GM23338 (cell line): ENCODE measurements around the gene NPM3. TPM values are rescaled to one million over a fixed set of nuclear protein-coding genes. Genes with fewer than 3 reads are reported as not detected.

Experiments
- ATAC-seq: fragments of 200-7000 bp; cut with Tn5 transposase; 3 replicates; pipeline ENCODE4 v1.9.1; 2020
- DNase-seq: peaks from one replicate; pipeline ENCODE4 v3.0.0-alpha.2; 2015; ENCODE audit warnings: low spot score
- H2AFZ ChIP-seq: fragments of 200-600 bp; sonication (generic); 2 replicates; pipeline ENCODE4 v1.8.0; 2016; ENCODE audit warnings: antibody characterized with exemption, mild to moderate bottlenecking, moderate library complexity
- H3F3A ChIP-seq: fragments of 200-600 bp; sonication (generic); replicated peaks from 2 replicates; pipeline ENCODE4 v1.8.0; 2017; ENCODE audit warnings: antibody characterized with exemption, mixed run types, low read depth
- H3K27ac ChIP-seq: fragments of 200-600 bp; sonication (generic); 2 replicates; pipeline ENCODE4 v1.6.1; 2016; ENCODE audit warnings: low read depth
- H3K27me3 ChIP-seq: fragments of 200-600 bp; sonication (generic); 2 replicates; pipeline ENCODE4 v1.8.0; 2016; ENCODE audit warnings: mild to moderate bottlenecking, mixed run types, moderate library complexity; ENCODE audit not compliant: insufficient read depth
- H3K36me3 ChIP-seq: fragments of 200-600 bp; sonication (generic); 2 replicates; pipeline ENCODE4 v1.8.0; 2016; ENCODE audit warnings: mild to moderate bottlenecking; ENCODE audit not compliant: insufficient read depth
- H3K4me1 ChIP-seq: fragments of 200-600 bp; sonication (generic); 2 replicates; pipeline ENCODE4 v1.8.0; 2016; ENCODE audit warnings: mild to moderate bottlenecking, moderate library complexity; ENCODE audit not compliant: insufficient read depth
- H3K4me2 ChIP-seq: fragments of 200-600 bp; sonication (generic); 2 replicates; pipeline ENCODE4 v1.7.1; 2017; ENCODE audit warnings: mixed run types
- H3K4me3 ChIP-seq: fragments of 200-600 bp; sonication (generic); 2 replicates; pipeline ENCODE4 v1.6.1; 2016; ENCODE audit warnings: mixed run types
- H3K79me2 ChIP-seq: fragments of 200-600 bp; sonication (generic); replicated peaks from 2 replicates; pipeline ENCODE4 v1.8.0; 2017; ENCODE audit warnings: mild to moderate bottlenecking; ENCODE audit not compliant: insufficient read depth
- H3K9me2 ChIP-seq: fragments of 200-600 bp; sonication (generic); 2 replicates; pipeline ENCODE4 v1.8.0; 2017; ENCODE audit not compliant: insufficient read depth
- H4K20me1 ChIP-seq: fragments of 200-600 bp; sonication (generic); replicated peaks from 2 replicates; pipeline ENCODE4 v1.8.0; 2017; ENCODE audit warnings: mild to moderate bottlenecking; ENCODE audit not compliant: insufficient read depth
- H3K27ac Mint-ChIP-seq: 2 replicates; pipeline ENCODE4 v1.8.0; 2020; ENCODE audit warnings: inconsistent platforms, mild to moderate bottlenecking, moderate library complexity, mixed read lengths
- H3K27me3 Mint-ChIP-seq: 3 replicates; pipeline ENCODE4 v1.8.0; 2022; ENCODE audit warnings: low read depth, mild to moderate bottlenecking, moderate library complexity, mixed read lengths, inconsistent platforms; ENCODE audit not compliant: insufficient read depth, poor library complexity
- H3K36me3 Mint-ChIP-seq: 3 replicates; pipeline ENCODE4 v1.8.0; 2021; ENCODE audit warnings: low read depth, mild to moderate bottlenecking, inconsistent platforms, moderate library complexity, mixed read lengths
- H3K4me1 Mint-ChIP-seq: 3 replicates; pipeline ENCODE4 v1.8.0; 2020; ENCODE audit warnings: mild to moderate bottlenecking, inconsistent platforms, mixed read lengths
- H3K4me3 Mint-ChIP-seq: 3 replicates; pipeline ENCODE4 v1.8.0; 2021; ENCODE audit warnings: moderate library complexity, mild to moderate bottlenecking, inconsistent platforms, mixed read lengths
- H3K9me3 Mint-ChIP-seq: 3 replicates; pipeline ENCODE4 v1.8.0; 2020; ENCODE audit warnings: moderate library complexity, mild to moderate bottlenecking, inconsistent platforms, mixed read lengths
- CREB1 ChIP-seq: fragments of 250-450 bp; sonication (Bioruptor Pico); IDR thresholded peaks from 2 replicates; pipeline ENCODE4 v1.5.0; 2020; ENCODE audit warnings: low read depth, mild to moderate bottlenecking, moderate library complexity
- EZH2 ChIP-seq: fragments of 200-600 bp; sonication (generic); IDR thresholded peaks from one replicate; pipeline ENCODE4 v1.8.0; 2017; ENCODE audit warnings: antibody characterized with exemption, mild to moderate bottlenecking, low read depth; ENCODE audit not compliant: unreplicated experiment
- EZH2phosphoT487 ChIP-seq: fragments of 200-600 bp; sonication (generic); IDR thresholded peaks from one replicate; pipeline ENCODE4 v1.8.1; 2018; ENCODE audit warnings: antibody characterized with exemption; ENCODE audit not compliant: unreplicated experiment
- JUNB ChIP-seq: IDR thresholded peaks from one replicate; pipeline ENCODE4 v1.6.1; 2016; ENCODE audit warnings: antibody characterized with exemption; ENCODE audit not compliant: unreplicated experiment
- NANOG ChIP-seq: IDR thresholded peaks from 2 replicates; pipeline ENCODE4 v1.6.1; 2016; ENCODE audit warnings: antibody characterized with exemption, borderline replicate concordance
- POLR2AphosphoS5 ChIP-seq: IDR thresholded peaks from 2 replicates; pipeline ENCODE4 v1.6.1; 2016; ENCODE audit warnings: antibody characterized with exemption, low read depth
- STAT1 ChIP-seq: IDR thresholded peaks from one replicate; pipeline ENCODE4 v1.6.1; 2016; ENCODE audit warnings: antibody characterized with exemption; ENCODE audit not compliant: unreplicated experiment
- ZNF114 ChIP-seq: fragments of 250-450 bp; sonication (Bioruptor Pico); IDR thresholded peaks from 2 replicates; pipeline ENCODE4 v1.5.0; 2020; ENCODE audit warnings: mild to moderate bottlenecking, moderate library complexity
- ZNF331 ChIP-seq: fragments of 250-450 bp; sonication (Bioruptor Pico); IDR thresholded peaks from 2 replicates; pipeline ENCODE4 v1.5.0; 2020; ENCODE audit warnings: low read depth, mild to moderate bottlenecking, moderate library complexity
- polyA plus RNA-seq: library from polyadenylated mRNA; unstranded; fragments of >200 nt; fragmentation: Nextera tagmentation; extraction: Ambion mirVana; gene quantifications from 2 replicates; pipeline ENCODE4 v1.2.1, GENCODE V29; 2016
- total RNA-seq: library from RNA; depleted of rRNA; stranded (reverse); fragments of >200 nt; shearing (Covaris generic); gene quantifications from 2 replicates; pipeline ENCODE4 v1.2.3, GENCODE V29; 2014
- TF ChIP-seq, protein P1 (sequence below): IDR thresholded peaks from 2 replicates; pipeline ENCODE4 v1.6.1; 2016; ENCODE audit warnings: antibody characterized with exemption
- TF ChIP-seq, protein P2 (sequence below), 2 experiments: fragments of 200-600 bp in 1 of 2; sonication (generic) in 1 of 2; conservative IDR thresholded peaks; 2 replicates each; pipeline versions ENCODE4 v1.5.1 to v1.6.1; 2016 to 2017; ENCODE audit warnings: antibody characterized with exemption in 2 of 2, low read depth in 2 of 2, mild to moderate bottlenecking in 2 of 2, moderate library complexity in 1 of 2
- TF ChIP-seq, protein P3 (sequence below): fragments of 250-450 bp; sonication (Bioruptor Pico); IDR thresholded peaks from 2 replicates; pipeline ENCODE4 v1.5.0; 2020; ENCODE audit warnings: mild to moderate bottlenecking, moderate library complexity
- TF ChIP-seq, protein P4 (sequence below): IDR thresholded peaks from one replicate; pipeline ENCODE4 v1.6.1; 2018; ENCODE audit warnings: antibody characterized with exemption; ENCODE audit not compliant: unreplicated experiment

Gene NPM3
- total and polyA plus RNA-seq, 2 experiments from 2014 or later, result 31.5 to 258 TPM

DNA sequence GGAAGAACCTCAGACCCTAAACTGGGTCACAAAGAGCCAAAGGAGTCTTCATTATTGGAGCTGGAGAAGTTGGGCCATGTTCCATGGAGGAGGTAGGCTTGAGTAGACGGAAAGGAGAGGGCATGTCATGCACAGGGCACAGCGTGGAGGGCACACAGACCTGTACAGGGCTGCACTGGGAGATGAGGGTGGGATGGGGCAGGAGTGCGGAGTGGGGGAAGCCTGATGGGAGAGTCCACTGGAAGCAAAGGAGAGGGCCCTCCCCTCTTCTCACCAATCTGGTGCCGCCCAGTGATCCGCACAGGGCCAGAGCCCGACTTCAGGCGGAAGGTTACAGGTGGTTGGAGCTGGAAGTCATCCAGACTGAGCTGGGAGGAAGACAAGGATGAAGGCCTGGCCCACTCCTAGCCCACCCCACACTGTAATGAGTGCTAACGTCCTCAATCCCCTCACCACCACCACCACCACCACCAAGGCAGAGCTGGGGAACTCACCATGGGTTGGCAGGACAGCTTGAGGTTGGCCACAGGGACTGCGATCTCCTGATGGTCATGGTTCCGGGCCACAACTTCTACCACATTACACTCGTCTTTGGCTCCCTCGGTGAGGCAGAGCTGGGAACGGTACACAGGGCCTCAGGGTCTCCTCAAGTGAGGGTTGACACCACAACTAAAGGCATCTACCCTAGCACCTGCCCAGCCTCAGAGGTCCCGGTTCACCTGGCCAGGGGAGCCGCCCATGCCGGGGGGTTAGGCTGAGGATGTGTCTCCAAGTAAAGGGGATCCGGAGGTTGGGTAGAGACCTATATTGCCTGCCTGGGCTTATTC lies 1.0 kb downstream of the NPM3 start:
- Histone ChIP-seq H3K36me3 (peaks cover 7% of the 10 kb centered on the region), H3K79me2 (peaks cover 11% of the 10 kb centered on the region; the same call in 1 of the 2 replicates), H3K9me2 (no peaks in the 10 kb centered on the region), H3F3A (peaks cover 34% of the 10 kb centered on the region), H3K4me1 (peaks cover 50% of the 10 kb centered on the region), H4K20me1 (0 out of 2 replicates have a peak, but pooled peaks cover 8% of the 10 kb centered on the region), H3K27me3 (peaks cover 22% of the 10 kb centered on the region), H2AFZ (no peak overlapping the region), H3K27ac (no peak overlapping the region), H3K4me2 (peak overlapping the region; percentile 78), H3K4me3 (peak overlapping the region; percentile 86)
- TF ChIP-seq STAT1 (no peak), POLR2AphosphoS5 (no peak), EZH2phosphoT487 (no peak), CREB1 (CRISPR knock-in tag) (no peak), JUNB (no peak), NANOG (no peak), ZNF331 (CRISPR knock-in tag) (no peak), ZNF114 (CRISPR knock-in tag) (no peak), EZH2 (no peak)
- TF ChIP-seq, protein P1, sequence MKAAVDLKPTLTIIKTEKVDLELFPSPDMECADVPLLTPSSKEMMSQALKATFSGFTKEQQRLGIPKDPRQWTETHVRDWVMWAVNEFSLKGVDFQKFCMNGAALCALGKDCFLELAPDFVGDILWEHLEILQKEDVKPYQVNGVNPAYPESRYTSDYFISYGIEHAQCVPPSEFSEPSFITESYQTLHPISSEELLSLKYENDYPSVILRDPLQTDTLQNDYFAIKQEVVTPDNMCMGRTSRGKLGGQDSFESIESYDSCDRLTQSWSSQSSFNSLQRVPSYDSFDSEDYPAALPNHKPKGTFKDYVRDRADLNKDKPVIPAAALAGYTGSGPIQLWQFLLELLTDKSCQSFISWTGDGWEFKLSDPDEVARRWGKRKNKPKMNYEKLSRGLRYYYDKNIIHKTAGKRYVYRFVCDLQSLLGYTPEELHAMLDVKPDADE, result no peak
- TF ChIP-seq, protein P2, sequence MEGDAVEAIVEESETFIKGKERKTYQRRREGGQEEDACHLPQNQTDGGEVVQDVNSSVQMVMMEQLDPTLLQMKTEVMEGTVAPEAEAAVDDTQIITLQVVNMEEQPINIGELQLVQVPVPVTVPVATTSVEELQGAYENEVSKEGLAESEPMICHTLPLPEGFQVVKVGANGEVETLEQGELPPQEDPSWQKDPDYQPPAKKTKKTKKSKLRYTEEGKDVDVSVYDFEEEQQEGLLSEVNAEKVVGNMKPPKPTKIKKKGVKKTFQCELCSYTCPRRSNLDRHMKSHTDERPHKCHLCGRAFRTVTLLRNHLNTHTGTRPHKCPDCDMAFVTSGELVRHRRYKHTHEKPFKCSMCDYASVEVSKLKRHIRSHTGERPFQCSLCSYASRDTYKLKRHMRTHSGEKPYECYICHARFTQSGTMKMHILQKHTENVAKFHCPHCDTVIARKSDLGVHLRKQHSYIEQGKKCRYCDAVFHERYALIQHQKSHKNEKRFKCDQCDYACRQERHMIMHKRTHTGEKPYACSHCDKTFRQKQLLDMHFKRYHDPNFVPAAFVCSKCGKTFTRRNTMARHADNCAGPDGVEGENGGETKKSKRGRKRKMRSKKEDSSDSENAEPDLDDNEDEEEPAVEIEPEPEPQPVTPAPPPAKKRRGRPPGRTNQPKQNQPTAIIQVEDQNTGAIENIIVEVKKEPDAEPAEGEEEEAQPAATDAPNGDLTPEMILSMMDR (conservative IDR thresholded peaks at IDR 0.05; ENCODE audit: low read depth in 2 of 2), result no peak
- TF ChIP-seq, protein P3, sequence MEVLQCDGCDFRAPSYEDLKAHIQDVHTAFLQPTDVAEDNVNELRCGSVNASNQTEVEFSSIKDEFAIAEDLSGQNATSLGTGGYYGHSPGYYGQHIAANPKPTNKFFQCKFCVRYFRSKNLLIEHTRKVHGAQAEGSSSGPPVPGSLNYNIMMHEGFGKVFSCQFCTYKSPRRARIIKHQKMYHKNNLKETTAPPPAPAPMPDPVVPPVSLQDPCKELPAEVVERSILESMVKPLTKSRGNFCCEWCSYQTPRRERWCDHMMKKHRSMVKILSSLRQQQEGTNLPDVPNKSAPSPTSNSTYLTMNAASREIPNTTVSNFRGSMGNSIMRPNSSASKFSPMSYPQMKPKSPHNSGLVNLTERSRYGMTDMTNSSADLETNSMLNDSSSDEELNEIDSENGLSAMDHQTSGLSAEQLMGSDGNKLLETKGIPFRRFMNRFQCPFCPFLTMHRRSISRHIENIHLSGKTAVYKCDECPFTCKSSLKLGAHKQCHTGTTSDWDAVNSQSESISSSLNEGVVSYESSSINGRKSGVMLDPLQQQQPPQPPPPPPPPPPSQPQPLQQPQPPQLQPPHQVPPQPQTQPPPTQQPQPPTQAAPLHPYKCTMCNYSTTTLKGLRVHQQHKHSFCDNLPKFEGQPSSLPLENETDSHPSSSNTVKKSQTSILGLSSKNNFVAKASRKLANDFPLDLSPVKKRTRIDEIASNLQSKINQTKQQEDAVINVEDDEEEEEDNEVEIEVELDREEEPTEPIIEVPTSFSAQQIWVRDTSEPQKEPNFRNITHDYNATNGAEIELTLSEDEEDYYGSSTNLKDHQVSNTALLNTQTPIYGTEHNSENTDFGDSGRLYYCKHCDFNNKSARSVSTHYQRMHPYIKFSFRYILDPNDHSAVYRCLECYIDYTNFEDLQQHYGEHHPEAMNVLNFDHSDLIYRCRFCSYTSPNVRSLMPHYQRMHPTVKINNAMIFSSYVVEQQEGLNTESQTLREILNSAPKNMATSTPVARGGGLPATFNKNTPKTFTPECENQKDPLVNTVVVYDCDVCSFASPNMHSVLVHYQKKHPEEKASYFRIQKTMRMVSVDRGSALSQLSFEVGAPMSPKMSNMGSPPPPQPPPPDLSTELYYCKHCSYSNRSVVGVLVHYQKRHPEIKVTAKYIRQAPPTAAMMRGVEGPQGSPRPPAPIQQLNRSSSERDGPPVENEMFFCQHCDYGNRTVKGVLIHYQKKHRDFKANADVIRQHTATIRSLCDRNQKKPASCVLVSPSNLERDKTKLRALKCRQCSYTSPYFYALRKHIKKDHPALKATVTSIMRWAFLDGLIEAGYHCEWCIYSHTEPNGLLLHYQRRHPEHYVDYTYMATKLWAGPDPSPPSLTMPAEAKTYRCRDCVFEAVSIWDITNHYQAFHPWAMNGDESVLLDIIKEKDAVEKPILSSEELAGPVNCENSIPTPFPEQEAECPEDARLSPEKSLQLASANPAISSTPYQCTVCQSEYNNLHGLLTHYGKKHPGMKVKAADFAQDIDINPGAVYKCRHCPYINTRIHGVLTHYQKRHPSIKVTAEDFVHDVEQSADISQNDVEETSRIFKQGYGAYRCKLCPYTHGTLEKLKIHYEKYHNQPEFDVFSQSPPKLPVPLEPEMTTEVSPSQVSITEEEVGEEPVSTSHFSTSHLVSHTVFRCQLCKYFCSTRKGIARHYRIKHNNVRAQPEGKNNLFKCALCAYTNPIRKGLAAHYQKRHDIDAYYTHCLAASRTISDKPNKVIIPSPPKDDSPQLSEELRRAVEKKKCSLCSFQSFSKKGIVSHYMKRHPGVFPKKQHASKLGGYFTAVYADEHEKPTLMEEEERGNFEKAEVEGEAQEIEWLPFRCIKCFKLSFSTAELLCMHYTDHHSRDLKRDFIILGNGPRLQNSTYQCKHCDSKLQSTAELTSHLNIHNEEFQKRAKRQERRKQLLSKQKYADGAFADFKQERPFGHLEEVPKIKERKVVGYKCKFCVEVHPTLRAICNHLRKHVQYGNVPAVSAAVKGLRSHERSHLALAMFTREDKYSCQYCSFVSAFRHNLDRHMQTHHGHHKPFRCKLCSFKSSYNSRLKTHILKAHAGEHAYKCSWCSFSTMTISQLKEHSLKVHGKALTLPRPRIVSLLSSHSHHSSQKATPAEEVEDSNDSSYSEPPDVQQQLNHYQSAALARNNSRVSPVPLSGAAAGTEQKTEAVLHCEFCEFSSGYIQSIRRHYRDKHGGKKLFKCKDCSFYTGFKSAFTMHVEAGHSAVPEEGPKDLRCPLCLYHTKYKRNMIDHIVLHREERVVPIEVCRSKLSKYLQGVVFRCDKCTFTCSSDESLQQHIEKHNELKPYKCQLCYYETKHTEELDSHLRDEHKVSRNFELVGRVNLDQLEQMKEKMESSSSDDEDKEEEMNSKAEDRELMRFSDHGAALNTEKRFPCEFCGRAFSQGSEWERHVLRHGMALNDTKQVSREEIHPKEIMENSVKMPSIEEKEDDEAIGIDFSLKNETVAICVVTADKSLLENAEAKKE, result no peak
- TF ChIP-seq, protein P4, sequence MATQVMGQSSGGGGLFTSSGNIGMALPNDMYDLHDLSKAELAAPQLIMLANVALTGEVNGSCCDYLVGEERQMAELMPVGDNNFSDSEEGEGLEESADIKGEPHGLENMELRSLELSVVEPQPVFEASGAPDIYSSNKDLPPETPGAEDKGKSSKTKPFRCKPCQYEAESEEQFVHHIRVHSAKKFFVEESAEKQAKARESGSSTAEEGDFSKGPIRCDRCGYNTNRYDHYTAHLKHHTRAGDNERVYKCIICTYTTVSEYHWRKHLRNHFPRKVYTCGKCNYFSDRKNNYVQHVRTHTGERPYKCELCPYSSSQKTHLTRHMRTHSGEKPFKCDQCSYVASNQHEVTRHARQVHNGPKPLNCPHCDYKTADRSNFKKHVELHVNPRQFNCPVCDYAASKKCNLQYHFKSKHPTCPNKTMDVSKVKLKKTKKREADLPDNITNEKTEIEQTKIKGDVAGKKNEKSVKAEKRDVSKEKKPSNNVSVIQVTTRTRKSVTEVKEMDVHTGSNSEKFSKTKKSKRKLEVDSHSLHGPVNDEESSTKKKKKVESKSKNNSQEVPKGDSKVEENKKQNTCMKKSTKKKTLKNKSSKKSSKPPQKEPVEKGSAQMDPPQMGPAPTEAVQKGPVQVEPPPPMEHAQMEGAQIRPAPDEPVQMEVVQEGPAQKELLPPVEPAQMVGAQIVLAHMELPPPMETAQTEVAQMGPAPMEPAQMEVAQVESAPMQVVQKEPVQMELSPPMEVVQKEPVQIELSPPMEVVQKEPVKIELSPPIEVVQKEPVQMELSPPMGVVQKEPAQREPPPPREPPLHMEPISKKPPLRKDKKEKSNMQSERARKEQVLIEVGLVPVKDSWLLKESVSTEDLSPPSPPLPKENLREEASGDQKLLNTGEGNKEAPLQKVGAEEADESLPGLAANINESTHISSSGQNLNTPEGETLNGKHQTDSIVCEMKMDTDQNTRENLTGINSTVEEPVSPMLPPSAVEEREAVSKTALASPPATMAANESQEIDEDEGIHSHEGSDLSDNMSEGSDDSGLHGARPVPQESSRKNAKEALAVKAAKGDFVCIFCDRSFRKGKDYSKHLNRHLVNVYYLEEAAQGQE, result no peak
- H3K4me1 Mint-ChIP-seq, result peaks cover 46% of the 10 kb centered on the region
- H3K4me3 Mint-ChIP-seq, result peak overlapping the region; percentile 100
- H3K27ac Mint-ChIP-seq, result no peak overlapping the region
- peaks cover 31% of the 10 kb centered on the region for H3K36me3 Mint-ChIP-seq
- ATAC-seq (no peak), DNase-seq (no peak)
- peaks cover 28% of the 10 kb centered on the region for H3K27me3 Mint-ChIP-seq
- no peaks in the 10 kb centered on the region; the same call in 2 of the 3 replicates for H3K9me3 Mint-ChIP-seq
